Stimulated activated CD4-positive, alpha-beta T cell treated with anti-CD3 and anti-CD28 coated beads, TNF-alpha, amount 100 ng/mL, for 24 hours (primary cell): ENCODE measurements around the gene TNS1.

ENCODE experiments used
- DNase-seq, 3 experiments: peaks; one replicate each; pipeline ENCODE4 v3.0.0-alpha.2; 2020; ENCODE audit warnings: low read depth in 3 of 3

The TNS1 gene

DNA sequence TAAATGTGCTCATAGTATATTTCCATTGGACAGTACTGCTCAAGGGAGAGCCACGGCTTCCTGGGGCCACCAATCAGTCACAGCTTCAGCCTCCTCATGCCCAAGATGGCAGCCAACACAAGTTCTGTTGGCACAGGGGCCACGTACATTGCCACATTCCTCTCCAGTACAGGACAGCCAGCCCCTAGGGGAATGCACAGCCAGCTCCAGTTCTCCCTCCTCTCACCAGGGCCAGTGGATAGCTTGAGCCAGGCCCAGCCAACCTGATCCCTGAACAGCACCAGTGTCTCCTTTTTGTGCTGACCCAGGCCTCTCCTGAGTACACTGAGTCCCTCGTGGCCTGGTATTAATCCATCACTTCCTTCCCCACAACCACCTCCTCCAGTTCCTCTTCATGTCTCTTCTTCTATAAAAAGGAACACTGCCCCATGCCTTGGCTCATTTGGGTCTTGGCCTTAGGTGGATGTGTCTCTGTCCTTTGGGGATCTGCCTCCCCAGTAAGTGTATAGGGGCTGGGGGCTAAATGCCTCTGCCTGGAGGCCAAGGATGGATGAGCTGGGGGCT is 168.7 kb downstream of the TNS1 start:
- no peak for DNase-seq

DNA sequence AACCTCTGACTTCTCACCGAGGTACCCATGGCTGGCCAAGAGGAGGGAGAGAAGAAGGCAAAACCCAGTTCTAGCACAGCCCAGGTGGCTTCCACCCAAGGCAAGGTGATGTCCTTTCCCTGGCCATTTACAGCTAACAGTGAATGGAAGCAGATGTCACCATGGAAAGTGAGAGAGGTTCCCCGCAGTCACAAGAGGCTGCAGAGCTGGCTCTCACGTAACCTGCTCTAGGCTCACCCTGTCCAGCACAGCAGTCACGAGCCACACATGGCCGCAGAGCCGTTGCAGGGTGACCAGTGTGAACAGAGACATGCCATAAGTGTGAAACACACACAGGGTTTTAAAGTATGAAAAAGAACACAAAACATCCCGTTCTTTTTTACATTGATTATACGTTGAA is 169.4 kb downstream of the TNS1 start:
- no peak for DNase-seq

DNA sequence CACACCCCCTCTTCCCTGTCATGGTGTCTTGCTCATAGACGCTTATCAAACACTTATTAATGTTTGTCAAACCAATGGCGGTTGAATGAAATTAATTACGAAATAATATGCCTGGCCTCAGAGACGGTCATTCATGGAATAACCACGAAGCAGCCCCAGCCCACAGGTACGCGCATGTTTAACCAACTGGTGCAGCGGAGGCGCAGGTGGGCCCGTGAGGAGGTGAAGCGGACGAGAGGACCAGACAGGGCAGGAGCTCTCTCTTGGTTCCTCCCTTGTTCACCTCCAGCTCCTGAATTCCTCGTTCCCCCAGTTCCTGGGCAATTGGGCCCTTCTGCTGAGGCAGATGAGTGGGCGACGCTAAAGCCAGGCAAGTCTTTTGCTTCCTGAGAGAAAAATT is 169.8 kb downstream of the TNS1 start:
- no peak for DNase-seq

DNA sequence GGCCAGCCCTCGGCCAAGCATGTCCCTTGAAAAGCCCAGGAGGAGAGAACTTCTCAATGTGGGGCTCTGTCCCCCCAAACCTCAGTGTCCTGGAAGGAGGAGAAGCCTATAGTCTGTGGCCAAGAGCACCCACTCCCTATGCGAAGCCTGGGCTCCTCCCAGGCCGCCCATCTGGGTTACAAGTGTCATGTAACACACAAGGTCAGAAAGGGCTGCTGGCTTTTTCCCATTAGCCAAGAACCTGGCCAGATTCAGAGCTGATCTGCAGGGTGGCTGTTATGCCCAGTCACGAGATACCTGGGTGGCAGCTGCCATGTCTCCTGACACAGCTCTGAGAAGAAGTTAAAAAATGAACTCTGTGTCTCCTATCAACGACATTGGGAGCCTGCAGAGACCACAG is 170.7 kb downstream of the TNS1 start:
- no peak for DNase-seq

DNA sequence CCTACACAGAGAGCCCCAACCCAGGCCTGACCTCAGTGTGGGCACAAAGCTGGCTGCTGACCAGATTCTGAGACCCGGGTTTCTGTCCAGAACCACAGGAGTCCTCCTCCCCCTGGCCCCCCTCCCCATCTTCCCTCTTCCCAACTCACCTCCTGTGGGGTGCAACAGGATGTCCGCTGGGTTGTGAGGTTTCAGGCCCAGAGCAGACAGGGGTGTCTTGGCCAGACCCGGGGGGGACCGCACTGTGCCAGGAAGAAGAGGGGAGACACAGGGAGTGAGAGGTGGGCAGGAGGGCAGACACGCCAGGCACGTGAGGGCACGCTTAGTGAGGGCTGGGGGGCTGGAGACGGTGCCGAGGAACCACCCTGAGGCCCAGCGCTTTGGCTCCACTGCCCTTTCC is 171.5 kb downstream of the TNS1 start:
- no peak for DNase-seq

DNA sequence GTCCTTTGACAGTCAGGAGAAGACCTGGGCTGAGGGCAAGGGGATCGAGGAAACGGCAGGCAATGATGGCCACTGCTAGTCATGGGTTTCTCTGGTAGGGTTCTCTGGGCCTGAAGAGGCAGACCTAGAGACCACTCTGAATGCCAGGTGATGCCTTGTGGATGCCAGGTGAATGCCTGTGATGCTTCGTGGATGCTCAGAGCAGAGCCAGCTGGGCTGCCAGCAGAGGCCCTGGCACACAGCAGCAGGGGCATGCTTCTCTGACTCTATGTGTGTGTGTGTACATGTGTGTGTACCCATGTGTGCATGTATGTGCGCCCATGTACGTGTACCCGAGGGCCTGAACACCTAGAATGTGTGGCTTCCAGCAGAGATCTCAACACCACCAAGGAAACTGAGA is 172.0 kb downstream of the TNS1 start:
- no peak for DNase-seq

DNA sequence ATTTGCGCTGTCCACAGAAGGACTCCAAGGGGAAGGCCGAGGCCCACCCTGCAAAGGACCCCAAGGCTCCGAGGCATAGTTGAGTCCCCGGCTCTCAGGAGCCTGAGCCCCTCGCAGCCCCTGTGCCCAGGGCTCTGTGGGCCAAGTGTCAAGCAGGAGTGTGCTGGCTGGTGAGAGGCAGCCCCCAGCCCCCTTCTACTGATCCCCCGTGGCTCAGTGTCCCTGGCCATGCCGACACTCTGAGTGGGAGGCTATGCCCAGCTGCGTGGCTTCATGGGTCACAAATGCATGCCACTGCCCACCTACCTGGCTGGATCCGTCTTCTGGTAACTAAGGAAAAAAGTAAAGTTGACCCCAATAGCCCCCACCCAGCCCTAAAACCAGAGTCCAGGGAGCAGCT is 172.7 kb downstream of the TNS1 start:
- DNase-seq, result no peak

DNA sequence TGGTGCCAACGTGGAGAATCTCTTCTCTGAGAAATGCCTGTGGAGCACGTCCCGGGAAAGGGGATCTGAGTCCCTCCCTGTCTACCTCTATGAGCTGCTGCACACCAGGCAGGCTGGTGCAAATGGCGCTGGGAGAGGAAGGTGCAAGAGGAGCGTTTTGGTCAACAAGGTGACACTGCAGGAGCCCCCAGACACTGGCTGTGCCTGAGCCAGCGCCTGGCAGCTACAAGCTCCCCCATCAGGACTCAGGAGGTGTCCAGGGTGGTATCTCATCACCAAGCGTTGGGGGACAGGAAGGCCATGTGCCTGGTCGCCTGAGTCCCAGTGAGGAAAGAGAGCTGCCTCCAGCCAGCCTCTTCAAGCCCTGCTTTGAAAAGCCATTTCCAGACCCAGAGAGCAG is 173.4 kb downstream of the TNS1 start:
- DNase-seq, result no peak

DNA sequence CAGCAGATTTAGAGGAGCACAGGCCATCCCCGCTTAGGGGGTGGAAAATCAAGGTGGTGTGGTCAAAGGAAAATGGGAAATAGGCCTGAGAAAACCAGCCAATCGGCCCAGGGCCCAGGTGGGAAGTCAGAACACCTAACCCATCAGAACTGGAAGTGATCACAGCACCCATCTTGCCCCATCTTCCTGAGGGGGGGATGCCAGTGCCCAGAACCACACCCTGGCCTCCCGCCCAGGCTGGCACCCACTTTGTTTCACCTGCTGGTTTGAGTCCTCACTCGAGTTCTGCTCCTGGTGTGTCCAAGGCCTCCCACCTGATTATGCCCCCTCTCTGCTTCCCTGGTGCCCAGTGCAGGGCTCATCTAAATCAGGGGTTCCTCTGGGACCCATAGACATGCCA is 174.5 kb downstream of the TNS1 start:
- no peak for DNase-seq

DNA sequence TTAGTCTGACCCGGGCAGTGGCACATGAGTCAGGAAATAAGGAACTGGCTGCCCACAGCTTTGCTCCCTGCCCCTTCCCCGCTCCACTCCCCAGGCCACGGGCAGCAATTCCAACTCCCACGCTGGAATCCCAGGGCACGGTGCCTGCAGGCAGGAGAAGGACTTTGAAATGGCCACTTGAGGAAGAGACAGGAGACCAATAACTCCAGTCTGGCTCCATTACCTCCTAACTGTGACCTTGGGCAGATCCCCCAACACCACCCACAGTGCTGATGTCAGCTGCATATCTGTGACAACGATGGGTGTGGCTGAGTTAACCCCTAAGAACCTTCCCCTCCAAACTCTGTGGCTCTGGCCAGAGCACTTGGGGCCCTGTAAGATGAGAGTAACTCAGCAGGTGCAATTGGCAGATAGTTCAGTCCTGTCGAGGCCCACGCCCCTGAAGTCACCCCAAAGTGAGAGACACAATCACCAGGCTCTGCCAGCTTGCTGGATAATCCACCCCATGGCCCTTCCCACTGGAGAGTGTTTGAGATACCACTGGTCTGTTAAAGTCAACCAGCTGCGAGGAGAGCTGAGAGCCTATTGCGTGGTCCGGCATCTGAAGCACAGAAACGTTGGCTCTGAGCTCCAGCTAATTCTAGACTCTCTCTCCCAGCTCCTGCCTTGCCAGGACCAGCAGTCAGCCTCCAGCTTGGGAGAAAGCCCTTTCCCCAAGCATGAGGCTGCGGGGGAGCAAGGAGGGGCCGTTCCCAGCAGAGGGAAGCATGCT is 175.2 kb downstream of the TNS1 start:
- no peak for DNase-seq

DNA sequence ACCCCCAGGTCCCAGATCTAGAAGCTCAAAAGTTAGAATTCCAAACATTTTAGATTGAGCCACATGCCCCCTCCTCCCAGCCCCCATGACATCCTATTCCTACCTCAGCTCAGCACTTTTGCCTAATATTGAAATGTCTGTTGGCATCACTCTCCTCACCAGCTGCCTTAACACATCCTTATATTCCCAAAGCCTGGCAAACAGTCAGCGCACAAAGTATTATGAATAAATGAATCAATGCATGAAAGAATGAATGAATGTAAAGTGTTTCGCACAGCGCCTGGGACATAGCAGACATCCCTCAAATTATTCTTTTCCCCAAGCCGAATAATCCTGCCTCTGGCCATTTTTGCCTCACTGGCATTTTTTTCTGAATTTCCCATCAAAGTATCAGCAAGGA is 175.8 kb downstream of the TNS1 start:
- no peak for DNase-seq

DNA sequence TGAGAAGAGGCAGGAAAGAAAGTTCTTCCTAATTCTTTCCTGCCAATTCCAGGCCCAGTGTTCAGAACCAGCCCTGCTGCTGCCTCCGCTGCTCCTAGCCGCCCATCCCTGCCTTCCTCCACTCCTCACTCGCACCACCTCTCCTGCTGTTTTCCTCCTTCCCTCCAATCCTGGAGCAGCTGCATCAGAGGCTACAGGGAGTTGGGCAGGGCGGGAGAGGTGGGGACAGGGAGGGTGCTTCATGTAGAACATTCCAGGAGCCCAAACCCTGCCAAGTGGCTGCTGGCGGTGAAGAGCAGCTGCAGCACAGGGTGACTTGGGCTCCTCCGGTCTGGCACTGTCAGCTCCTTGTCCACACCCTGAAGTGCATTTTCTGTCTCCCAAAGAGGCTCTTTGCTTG is 176.3 kb downstream of the TNS1 start:
- no peak for DNase-seq

DNA sequence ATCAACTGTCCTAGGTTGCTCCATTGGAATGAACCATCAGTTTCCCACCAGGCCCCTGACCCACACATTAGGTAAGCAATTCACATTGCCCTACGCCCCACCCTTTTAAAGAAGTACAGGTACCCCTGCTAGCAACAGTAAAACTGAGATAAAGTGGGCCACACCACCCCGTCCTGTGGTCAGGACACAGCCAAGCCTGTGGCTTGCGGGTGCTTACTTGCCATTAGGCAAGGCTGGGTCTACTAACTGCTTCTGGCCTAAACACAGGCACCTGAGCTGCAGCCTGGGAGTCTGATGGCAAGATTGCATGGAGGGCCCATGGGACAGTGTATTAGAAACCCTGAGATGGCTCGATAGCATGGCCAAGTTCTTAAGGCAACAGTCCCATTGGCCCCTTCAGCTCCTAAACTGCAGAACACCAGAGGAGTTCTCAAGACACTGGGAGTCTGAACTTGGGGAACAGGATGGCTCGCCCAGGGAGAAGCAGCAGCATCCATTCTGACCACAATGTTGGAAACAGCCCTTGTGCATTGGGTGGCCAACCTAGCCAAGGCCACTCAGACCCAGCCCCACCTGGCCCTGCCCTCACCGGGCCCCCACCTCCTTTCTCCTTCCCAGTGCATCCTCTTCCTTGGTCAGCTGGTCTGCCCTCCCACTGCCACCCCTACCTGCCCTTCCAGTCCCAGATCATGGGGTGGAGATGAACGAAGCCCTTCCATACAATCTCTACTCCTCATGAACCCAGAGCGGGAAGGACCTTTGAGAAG is 177.1 kb downstream of the TNS1 start:
- DNase-seq, result no peak

DNA sequence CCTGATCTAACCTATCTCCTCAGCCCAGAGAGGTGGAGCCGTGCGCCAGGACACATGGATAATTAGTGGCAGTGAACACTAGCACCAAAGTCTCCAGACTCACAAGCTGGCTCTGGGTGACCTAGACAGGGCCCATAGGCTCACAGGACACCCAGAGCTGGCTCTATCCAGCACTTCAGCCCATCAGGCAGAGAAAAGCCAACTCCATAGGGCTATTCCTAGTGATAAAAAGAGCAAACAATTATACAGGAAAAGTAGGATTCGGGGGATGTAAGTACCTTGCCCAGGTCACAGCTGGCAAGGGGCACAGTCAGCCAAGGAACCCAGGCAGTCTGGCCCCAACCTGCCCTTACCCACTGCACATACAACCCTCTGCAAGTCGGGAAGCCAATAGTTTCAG is 178.6 kb downstream of the TNS1 start:
- no peak for DNase-seq

DNA sequence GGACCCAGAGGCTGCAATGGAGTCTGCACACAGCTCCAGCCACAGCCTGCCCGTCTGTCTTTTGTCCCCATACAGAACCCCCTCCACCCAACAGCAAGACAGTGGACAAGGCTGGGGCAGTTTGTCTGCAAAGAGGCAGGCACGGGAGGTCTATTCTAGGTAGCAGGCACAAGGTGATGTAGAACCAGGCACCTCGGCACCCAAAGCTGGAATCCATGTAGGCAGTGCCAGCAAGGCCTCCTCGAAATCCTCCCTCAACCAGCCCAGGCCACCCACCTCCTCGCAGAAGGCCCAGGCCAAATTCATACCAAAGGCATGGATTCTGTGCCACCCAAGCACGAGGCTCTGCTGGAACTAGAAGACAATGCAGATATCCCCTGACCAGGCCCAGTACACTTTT is 179.2 kb downstream of the TNS1 start:
- no peak for DNase-seq

DNA sequence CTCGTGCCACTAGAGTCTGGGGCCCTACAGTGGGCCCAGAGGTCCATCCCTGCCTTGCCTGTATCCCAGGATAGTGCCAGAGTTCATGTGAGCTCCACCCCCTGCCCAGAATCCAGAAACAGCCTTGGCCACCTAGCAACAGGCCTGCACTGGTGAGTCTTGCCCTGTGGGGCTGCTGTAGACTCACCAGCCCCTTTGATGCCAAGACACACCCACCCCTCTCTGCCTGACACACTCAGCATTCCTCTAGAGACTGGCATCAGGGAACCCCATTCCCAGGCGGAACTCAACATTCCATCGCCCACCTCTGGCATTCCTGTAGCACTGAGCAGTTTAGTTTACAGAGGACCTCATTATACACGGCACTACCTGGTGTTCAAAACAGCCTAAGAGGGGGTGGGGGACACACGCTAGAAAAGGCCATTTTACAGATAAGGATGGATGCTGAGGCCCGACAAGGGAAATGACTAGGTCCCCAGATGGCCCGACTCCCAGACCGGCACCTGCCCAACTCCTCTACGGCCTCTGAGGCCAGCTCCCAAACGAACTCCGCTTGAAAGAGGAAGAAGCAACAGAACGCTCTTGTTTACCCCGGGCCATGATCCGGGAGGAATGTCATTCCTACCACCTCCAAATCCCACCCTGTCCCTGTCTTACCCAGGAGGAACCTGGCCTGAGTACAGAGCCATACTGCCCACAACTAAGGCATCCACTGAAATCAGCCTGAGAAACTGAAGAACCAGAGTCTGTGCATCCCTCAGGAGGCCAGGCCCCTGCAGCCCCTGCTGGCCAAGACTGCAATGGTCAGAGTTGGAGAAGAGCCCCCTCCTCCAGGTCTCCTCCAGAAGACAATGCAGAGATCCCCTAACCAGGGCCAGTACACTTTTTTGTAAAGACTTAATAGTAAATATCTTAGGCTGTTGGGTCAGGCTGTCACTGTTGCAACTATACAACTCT is 180.2 kb downstream of the TNS1 start:
- no peak for DNase-seq

DNA sequence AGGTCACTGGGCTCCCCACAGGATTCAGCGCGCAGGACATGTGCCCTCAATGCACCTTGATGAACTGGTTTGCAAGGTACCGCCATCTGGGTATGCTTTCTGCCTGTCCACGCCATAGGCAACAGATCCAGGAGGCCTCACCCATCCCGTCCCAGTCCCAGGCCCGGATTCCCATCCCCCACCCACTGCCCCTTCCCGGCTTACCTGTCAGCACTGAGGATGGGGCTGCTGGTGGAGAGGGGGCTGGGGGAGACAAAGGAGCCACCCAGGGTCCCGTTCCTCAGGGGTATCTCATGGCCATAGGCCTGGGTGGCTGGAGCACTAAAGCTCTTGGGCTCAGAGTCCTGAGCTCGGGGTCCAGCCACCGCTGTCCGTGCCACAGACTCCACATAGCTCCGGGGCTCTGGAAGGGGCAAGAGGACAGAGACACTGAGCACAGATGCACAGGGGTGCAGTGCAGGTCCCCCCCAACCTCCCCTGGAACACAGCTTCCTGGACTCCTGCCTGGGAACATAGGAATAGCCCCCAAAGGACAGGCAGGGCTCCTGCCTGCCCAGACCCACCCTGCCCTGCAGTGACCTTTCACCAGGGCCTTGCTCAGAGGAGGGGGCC is 181.2 kb downstream of the TNS1 start:
- DNase-seq, result no peak

DNA sequence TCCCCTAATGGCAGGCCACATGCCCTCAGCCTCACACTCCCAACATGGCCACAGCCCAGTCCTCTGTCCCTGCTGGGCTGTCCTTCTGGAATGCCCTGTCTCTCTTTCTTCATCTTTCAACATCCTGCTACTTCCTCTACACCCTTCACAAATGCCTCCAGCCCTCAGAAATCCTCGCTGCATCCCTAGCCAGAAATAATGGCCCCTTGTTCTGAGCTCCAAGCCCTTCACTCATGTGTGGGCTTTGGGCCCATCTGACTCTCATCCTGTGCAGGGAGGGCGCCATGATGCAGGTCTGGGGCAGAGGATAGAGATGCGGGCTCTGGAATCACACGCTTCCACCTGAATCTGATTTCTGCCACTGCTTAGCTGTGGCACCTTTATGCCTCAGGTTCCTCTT is 181.9 kb downstream of the TNS1 start:
- DNase-seq, result no peak

DNA sequence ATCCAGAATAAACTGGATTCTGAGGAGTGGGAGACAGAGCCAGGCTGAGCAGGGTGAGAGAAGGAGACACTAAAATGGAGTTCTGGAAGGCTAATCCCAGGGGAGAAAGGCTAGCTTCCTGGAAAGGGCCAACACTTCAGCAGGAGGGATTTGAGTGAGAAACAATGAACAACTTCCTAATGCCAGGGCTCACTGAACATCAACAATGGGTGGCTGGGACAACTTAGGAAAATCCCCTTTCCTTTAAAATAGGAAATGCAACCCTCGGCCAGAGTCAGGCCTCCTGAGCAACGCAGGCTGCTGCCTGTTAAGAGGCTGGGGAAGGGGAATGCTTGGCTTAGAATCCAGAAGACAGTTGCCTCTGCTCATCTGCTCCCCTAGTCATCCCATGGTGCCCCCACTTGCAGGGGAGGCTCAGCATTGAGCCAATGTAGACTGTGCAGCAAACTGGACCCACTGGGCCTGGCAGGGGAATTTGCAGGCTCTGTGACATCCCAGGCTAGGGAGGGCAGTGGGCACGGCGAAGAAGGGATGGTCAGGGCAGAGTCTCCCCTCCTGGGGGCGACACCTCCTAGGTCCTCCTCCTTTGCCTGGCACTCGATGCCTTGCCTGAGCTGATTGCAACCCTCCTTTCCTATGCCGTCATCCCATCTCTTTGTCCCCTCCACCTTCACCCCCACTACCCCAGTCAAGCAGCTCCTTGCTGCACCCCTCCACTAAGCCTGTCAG is 182.5 kb downstream of the TNS1 start:
- DNase-seq, result no peak

DNA sequence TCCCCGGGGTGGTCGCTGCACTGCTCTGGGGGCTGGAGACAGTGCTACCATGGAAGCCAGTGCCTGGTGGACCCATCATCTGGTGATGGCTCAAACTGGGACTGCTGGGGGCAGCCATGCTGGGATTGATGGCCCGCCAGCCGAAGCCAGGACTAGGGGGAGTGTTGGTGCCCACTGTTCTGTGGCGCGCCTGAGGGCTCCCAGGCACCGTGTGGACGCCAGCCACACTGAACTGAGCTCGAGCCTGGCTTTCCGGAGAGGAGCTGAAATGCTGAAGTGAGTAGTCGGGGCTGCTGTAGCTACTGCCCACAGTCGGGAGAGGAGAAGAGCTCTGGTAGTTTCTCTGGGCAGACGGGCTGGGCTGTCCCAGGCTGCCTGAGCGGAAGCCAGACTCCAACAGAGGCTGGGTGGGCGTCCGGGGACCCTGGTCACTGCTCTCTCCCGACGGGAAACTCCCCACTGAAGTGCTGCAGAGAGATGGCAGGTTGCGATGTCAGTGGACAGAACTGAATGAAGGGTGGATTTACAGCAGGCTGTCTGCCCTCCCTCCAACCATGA is 184.4 kb downstream of the TNS1 start:
- no peak for DNase-seq
